Ishikawa (cell line): ENCODE data around the gene ATP6V0B.

Source experiments
- CREB1 ChIP-seq: IDR thresholded peaks from 2 replicates; pipeline ENCODE4 v1.6.1; 2012; ENCODE audit warnings: low read depth
- EGR1 ChIP-seq: IDR thresholded peaks from 2 replicates; pipeline ENCODE4 v1.6.1; 2012
- EP300 ChIP-seq: IDR thresholded peaks from 2 replicates; pipeline ENCODE4 v1.6.1; 2012; ENCODE audit warnings: borderline replicate concordance
- FOXM1 ChIP-seq: IDR thresholded peaks from 2 replicates; pipeline ENCODE4 v1.6.1; 2012; ENCODE audit warnings: low read depth, borderline replicate concordance
- MAX ChIP-seq: IDR thresholded peaks from 2 replicates; pipeline ENCODE4 v1.6.1; 2012
- NFIC ChIP-seq: IDR thresholded peaks from 2 replicates; pipeline ENCODE4 v1.6.1; 2012
- RAD21 ChIP-seq: IDR thresholded peaks from 2 replicates; pipeline ENCODE4 v1.6.1; 2012; ENCODE audit warnings: low read depth
- TEAD4 ChIP-seq: IDR thresholded peaks from 2 replicates; pipeline ENCODE4 v1.6.1; 2012
- ZBTB7A ChIP-seq: IDR thresholded peaks from 2 replicates; pipeline ENCODE4 v1.6.1; 2012; ENCODE audit warnings: low read depth

GRCh38 chr1:44019466-44019948 is 44.7 kb downstream of the ATP6V0B start:
- TF ChIP-seq TEAD4 (no peak), FOXM1 (no peak), RAD21 (no peak), EGR1 (no peak), EP300 (no peak), ZBTB7A (no peak), MAX (no peak), NFIC (no peak), CREB1 (no peak)
